GM21528 (cell line): ENCODE measurements around the gene MEX3C.

Experiments
- ATAC-seq: cut with Tn5 transposase; IDR thresholded peaks from one replicate; pipeline ENCODE4 v1.9.1; 2021; ENCODE audit warnings: mild to moderate bottlenecking, moderate library complexity; ENCODE audit not compliant: unreplicated experiment, low FRiP score

Gene MEX3C

GRCh38 chr18:51197661-51198424 is at the start of gene MEX3C:
Gene MEX3C, minus strand, starts transcription at chr18:51197681. Its CDS starts 361 bp downstream, at chr18:51197320.
- peak; percentile 79 for ATAC-seq

GRCh38 chr18:51241226-51241625 is 43.7 kb upstream of the MEX3C start:
- ATAC-seq: no peak

- ATAC-seq: no peak
Observed at GRCh38 chr18:51236225-51236624, 38.7 kb upstream of the MEX3C start.

- ATAC-seq: no peak
Observed at GRCh38 chr18:51235009-51235789, 37.7 kb upstream of the MEX3C start.

GRCh38 chr18:51234117-51235008 is 36.9 kb upstream of the MEX3C start:
- ATAC-seq: no peak

- ATAC-seq: no peak
Observed at GRCh38 chr18:51229328-51229727, 31.8 kb upstream of the MEX3C start.

GRCh38 chr18:51227660-51228059 is 30.2 kb upstream of the MEX3C start:
- ATAC-seq: no peak

GRCh38 chr18:51226587-51227350 is 29.3 kb upstream of the MEX3C start:
- ATAC-seq: no peak

GRCh38 chr18:51226068-51226467 is 28.6 kb upstream of the MEX3C start:
- ATAC-seq: no peak

GRCh38 chr18:51212606-51213005 is 15.1 kb upstream of the MEX3C start:
- ATAC-seq: no peak

- peak; percentile 90 for ATAC-seq
Observed at GRCh38 chr18:51211552-51211951, 14.1 kb upstream of the MEX3C start.

GRCh38 chr18:51196811-51197660 is 445 bp downstream of the MEX3C start:
- peak; percentile 17 for ATAC-seq

- ATAC-seq: peak; percentile 4
Observed at GRCh38 chr18:51196118-51196810, 1.2 kb downstream of the MEX3C start.

- ATAC-seq: no peak
Observed at GRCh38 chr18:51195451-51196117, 1.9 kb downstream of the MEX3C start.

- ATAC-seq: no peak
Observed at GRCh38 chr18:51195086-51195450, 2.4 kb downstream of the MEX3C start.

GRCh38 chr18:51194604-51195003 is 2.9 kb downstream of the MEX3C start:
- no peak for ATAC-seq

GRCh38 chr18:51193621-51194287 is 3.7 kb downstream of the MEX3C start:
- ATAC-seq: no peak

GRCh38 chr18:51192696-51193095 is 4.8 kb downstream of the MEX3C start:
- no peak for ATAC-seq
